ENCODE data around the gene LRRC49.

DNA sequence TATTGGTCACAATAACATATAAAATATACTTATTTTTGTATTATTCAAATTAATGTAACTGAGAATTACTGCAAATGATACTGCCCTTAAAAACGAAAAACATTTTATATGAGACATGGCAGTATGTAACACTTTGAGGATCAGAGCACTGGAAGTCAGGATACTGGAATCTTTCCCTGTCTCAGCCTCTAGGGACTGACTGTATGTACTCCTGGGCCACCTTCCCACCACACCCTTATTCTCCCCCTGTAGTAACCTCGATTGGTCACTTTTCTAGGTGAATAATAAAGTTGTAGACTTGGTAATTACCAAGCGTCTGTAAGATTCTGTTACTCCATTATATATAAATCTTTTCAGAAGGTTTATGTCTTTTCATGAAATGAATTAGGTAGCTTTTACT lies 43.0 kb downstream of the LRRC49 start:
- TF ChIP-seq CEBPB (IDR thresholded peaks at IDR 0.05): no peak
- TF ChIP-seq, protein P1, sequence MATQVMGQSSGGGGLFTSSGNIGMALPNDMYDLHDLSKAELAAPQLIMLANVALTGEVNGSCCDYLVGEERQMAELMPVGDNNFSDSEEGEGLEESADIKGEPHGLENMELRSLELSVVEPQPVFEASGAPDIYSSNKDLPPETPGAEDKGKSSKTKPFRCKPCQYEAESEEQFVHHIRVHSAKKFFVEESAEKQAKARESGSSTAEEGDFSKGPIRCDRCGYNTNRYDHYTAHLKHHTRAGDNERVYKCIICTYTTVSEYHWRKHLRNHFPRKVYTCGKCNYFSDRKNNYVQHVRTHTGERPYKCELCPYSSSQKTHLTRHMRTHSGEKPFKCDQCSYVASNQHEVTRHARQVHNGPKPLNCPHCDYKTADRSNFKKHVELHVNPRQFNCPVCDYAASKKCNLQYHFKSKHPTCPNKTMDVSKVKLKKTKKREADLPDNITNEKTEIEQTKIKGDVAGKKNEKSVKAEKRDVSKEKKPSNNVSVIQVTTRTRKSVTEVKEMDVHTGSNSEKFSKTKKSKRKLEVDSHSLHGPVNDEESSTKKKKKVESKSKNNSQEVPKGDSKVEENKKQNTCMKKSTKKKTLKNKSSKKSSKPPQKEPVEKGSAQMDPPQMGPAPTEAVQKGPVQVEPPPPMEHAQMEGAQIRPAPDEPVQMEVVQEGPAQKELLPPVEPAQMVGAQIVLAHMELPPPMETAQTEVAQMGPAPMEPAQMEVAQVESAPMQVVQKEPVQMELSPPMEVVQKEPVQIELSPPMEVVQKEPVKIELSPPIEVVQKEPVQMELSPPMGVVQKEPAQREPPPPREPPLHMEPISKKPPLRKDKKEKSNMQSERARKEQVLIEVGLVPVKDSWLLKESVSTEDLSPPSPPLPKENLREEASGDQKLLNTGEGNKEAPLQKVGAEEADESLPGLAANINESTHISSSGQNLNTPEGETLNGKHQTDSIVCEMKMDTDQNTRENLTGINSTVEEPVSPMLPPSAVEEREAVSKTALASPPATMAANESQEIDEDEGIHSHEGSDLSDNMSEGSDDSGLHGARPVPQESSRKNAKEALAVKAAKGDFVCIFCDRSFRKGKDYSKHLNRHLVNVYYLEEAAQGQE (IDR thresholded peaks at IDR 0.05): no peak
- no peak for TF ChIP-seq RFX5 (IDR thresholded peaks at IDR 0.05)
- no peak for TF ChIP-seq MAFK (IDR thresholded peaks at IDR 0.05; ENCODE audit: partially characterized antibody)
- TF ChIP-seq, protein P2, sequence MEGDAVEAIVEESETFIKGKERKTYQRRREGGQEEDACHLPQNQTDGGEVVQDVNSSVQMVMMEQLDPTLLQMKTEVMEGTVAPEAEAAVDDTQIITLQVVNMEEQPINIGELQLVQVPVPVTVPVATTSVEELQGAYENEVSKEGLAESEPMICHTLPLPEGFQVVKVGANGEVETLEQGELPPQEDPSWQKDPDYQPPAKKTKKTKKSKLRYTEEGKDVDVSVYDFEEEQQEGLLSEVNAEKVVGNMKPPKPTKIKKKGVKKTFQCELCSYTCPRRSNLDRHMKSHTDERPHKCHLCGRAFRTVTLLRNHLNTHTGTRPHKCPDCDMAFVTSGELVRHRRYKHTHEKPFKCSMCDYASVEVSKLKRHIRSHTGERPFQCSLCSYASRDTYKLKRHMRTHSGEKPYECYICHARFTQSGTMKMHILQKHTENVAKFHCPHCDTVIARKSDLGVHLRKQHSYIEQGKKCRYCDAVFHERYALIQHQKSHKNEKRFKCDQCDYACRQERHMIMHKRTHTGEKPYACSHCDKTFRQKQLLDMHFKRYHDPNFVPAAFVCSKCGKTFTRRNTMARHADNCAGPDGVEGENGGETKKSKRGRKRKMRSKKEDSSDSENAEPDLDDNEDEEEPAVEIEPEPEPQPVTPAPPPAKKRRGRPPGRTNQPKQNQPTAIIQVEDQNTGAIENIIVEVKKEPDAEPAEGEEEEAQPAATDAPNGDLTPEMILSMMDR (IDR thresholded peaks at IDR 0.05): no peak
- no peak for TF ChIP-seq FOSB (CRISPR knock-in tag; IDR thresholded peaks at IDR 0.05)
- no peak for TF ChIP-seq NPAS2 (CRISPR knock-in tag; IDR thresholded peaks at IDR 0.05; ENCODE audit: borderline replicate concordance)
- no peak for TF ChIP-seq SMC3 (IDR thresholded peaks at IDR 0.05)
- no peak for TF ChIP-seq RCOR1 (IDR thresholded peaks at IDR 0.05; ENCODE audit: low read depth, low read length)

All from A549 (cell line).